ENCODE data around the gene CIZ1.

The CIZ1 gene

DNA sequence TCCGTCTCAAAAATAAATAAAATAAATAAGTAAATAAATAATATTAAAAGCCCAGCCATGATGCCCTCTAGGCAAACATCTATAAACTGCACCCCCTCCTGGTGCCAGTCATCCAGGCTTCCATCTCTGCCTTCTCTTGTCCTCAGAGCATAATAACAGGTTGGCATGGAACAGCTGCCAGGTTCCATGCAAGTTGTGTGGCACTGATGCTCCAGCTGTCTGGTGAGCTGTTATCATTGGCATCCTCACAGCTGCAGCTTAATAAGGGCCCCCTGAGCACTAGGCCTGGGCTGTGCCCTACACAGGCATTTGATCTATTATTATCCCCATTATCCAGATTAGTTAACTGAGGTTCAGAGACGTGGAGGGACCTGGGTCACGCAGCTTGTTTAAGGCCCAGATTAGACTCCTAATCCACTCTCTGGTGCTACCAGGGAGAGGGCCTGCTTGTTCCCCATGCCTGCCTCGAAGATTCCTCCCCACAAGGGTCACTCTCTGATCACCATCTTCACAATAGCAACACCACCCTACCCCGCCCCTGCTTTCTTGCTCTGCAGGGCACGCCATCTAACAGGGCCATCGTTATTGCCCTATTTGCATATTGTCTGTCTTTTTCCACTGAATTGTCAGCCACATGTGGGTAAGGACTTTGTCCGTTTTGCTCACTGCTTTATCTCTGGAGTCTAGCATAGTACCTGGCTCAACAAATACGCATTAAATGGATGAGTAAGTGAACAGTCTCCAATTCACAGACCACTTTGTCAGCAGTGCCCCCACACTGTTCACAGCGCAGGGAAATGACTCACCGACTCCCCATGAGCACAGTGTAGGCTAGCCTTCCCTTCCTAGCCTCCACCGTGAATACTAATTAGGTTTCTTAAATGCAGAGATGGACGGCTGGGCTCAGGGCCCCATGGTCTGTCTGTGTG, 10.3 kb upstream of the CIZ1 start:
- TF ChIP-seq, protein P1, sequence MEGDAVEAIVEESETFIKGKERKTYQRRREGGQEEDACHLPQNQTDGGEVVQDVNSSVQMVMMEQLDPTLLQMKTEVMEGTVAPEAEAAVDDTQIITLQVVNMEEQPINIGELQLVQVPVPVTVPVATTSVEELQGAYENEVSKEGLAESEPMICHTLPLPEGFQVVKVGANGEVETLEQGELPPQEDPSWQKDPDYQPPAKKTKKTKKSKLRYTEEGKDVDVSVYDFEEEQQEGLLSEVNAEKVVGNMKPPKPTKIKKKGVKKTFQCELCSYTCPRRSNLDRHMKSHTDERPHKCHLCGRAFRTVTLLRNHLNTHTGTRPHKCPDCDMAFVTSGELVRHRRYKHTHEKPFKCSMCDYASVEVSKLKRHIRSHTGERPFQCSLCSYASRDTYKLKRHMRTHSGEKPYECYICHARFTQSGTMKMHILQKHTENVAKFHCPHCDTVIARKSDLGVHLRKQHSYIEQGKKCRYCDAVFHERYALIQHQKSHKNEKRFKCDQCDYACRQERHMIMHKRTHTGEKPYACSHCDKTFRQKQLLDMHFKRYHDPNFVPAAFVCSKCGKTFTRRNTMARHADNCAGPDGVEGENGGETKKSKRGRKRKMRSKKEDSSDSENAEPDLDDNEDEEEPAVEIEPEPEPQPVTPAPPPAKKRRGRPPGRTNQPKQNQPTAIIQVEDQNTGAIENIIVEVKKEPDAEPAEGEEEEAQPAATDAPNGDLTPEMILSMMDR (IDR thresholded peaks at IDR 0.05; ENCODE audit: control extremely low read depth, extremely low read depth, low read depth, missing control alignments), result no peak
- CTCF ChIA-PET, result interaction anchor here (1.5 to 4.4 kb wide), 4 partner anchors 9 to 16 kb away, joined by 4 to 23 read pairs (median 16); partner anchors contain the start of gene CIZ1
- POLR2A ChIA-PET, result no interaction called here
- DNase-seq (ENCODE audit: extremely low spot score), result no peak

DNA sequence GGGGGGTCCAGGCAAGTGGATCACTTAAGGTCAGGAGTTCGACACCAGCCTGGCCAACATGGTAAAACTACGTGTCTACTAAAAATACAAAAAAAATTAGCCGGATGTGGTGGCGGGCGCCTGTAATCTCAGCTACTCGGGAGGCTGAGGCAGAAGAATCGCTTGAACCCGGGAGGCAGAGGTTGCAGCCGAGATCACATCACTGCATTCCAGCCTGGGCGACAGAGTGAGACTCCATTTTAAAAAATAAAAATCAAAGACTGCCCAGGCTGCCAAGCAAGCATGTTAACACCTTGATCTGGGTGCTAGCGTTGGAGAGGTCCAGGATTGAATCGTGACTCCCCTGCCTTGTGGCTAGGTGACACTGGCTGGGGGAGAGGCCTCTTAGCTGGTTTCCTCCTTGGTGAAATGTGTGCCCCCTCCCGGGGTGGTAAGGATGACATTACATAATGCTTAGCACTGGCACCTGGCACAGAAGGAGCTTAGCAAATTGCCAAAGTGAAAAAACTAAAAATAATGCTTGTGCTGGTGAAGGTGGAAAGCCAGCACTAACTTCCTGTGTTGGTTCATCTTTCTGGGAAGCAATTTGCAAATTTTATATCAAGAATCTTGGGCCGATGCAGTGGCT, 2.2 kb upstream of the CIZ1 start:
- CTCF ChIA-PET, result interaction anchor here (2.4 kb wide), 1 partner anchor 8 kb away, joined by 15 read pairs; no protein-coding TSS in a partner anchor

DNA sequence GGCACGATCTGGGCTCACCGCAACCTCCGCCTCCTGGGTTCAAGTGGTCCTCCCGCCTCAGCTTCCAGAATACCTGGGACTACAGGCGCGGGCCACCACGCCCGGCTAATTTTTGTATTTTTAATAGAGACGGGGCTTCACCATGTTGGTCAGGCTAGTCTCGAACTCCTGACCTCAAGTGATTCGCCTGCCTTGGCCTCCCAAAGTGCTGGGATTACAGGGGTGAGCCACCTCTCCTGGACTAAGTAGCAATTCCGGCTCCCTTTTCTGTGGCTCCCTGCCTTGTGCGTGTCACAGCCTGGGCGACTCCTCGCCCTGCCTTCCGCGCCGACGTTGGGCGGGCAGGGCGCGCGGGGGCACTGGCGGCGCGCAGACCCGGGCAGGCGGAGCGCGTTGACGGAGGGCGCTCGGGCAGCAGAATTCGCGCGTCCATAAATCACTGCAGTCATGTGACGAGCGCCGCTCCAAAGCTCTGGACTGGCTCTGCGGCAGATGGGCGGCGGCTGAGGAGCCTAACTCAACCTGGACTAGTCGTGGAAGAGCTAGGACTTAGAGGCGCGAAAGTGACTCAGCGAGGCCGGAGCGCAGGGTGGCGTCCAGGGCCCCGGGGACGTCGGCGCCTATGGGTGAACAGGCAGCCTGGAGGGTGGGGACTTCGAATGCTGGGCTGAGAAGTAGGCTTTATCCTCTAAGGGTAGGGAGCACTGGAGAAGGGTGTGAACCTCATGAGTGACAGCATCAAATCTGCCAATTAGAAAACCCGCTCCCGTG, 1.4 kb upstream of the CIZ1 start:
- peak; percentile 77 for DNase-seq (ENCODE audit: extremely low spot score)
- CTCF ChIA-PET, result interaction anchor here (0.8 to 3.3 kb wide), 3 partner anchors 8 to 27 kb away, joined by 3 to 20 read pairs (median 15); no protein-coding TSS in a partner anchor
- POLR2A ChIA-PET, result no interaction called here
- TF ChIP-seq, protein P1 (IDR thresholded peaks at IDR 0.05; ENCODE audit: control extremely low read depth, extremely low read depth, low read depth, missing control alignments), result no peak

More for the DNA sequence above, 2.2 kb upstream of the CIZ1 start:
- no peak for DNase-seq (ENCODE audit: extremely low spot score)
- TF ChIP-seq, protein P1 (IDR thresholded peaks at IDR 0.05; ENCODE audit: control extremely low read depth, extremely low read depth, low read depth, missing control alignments), result no peak
- POLR2A ChIA-PET, result no interaction called here

DNA sequence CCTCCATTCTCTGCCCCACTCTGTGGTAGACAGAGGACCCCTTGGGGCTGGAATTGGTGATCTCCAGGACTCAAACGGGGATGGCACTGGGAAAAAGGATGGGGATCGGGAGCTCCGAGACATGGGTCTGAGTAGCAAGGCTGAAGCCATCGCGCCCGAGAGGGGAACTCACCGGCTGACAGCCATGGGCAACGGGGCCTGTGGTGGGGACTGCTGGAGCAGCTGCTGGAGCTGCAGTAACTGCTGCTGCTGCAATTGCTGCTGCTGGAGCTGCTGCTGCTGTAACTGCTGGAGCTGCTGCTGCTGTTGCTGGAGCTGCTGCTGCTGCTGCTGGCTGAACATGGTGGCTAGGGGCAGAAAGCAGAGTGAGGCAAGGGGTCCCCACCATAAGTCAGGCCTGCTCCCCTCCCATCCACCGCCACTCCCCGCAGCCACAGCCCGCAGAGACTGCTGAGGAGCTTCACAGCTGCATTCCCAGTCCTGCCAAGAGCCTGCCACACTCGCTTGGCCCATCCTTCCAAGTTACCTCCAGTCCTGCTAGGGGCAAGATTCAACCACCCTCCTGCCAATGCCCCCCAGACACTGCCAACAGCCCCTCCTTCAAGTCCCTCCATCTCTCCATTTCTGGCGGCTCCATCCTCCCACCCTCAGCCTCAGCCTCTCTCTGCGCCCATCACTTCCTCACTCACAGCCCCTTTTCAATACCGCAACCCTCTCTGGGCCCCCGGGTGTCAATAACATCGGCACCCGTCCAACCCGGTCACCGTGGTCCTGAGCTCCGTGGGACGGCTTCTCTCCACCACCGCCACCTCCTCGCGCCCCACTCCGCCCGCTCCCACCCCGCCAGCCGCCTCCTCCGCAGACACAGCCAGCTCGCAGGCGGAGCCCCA, 611 bp downstream of the CIZ1 start:
- POLR2A ChIA-PET, result interaction anchor here (0.7 to 0.9 kb wide), 2 partner anchors 28 to 362 kb away, joined by 3 to 4 read pairs; partner anchors contain the start of gene SPTAN1
- CTCF ChIA-PET, result interaction anchor here (0.7 to 3.3 kb wide), 18 partner anchors 9 to 172 kb away, joined by 3 to 23 read pairs (median 4); partner anchors contain the start of genes BBLN and DNM1
- peak; percentile 47 for DNase-seq (ENCODE audit: extremely low spot score)
- TF ChIP-seq, protein P1 (IDR thresholded peaks at IDR 0.05; ENCODE audit: control extremely low read depth, extremely low read depth, low read depth, missing control alignments), result no peak

DNA sequence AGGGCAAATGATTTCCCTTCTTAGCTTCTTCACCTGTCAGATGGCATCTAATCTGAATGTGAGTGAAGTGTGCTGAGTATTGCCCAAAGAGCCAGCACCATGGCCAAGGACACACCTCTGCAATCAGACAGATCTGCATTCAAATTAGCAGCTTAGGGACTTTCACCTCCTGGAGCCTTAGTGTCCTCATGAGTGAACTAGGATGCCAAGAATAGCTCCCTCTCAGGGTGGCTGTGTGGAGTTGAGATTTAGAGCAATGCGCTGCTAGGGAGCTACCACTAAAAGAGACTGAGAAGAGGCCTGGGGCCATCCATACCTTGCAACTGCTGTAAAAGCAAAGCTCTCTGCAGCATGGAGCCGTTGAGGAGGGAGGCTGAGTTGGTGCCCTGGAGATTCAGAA, 1.4 kb downstream of the CIZ1 start:
- ChIA-PET POLR2A (interaction anchor here (0.6 to 0.9 kb wide), 2 partner anchors 123 to 363 kb away, joined by 4 read pairs; partner anchors contain the start of genes NAIF1 and SPTAN1), CTCF (interaction anchor here (0.7 to 3.3 kb wide), 10 partner anchors 10 to 173 kb away, joined by 3 to 23 read pairs (median 4); partner anchors contain the start of gene DNM1)
- TF ChIP-seq, protein P1 (IDR thresholded peaks at IDR 0.05; ENCODE audit: control extremely low read depth, extremely low read depth, low read depth, missing control alignments), result no peak
- DNase-seq (ENCODE audit: extremely low spot score), result no peak
